ENCODE measurements around the gene STK4. TPM values are rescaled to one million over a fixed set of nuclear protein-coding genes. Genes with fewer than 3 reads are reported as not detected.

STK4 gene
- total and polyA plus RNA-seq, 4 donors = 5.4 to 41.0 (median 24.9) TPM

- ATAC-seq (ENCODE audit: low FRiP score) (no peak), DNase-seq (no peak)
- WGBS, 2 donors = 72 to 75% methylated on average over 6 of the region's 6 CpGs
- Histone ChIP-seq H3K4me1 (ENCODE audit: control insufficient read depth in 1 of 2, insufficient read depth in 2 of 2, low read length in 2 of 2) (no peaks in the 10 kb centered on the region), H3K9me3 (ENCODE audit: control insufficient read depth, low read length) (no peaks in the 10 kb centered on the region), H3K36me3 (ENCODE audit: control insufficient read depth in 1 of 2, insufficient read depth in 2 of 2, low read length in 1 of 2) (no peaks in the 10 kb centered on the region), H3K27ac (ENCODE audit: low read depth in 1 of 2, low read length in 2 of 2) (no peak overlapping the region), H3K4me3 (ENCODE audit: low read length in 2 of 2) (no peak overlapping the region), H3K27me3 (ENCODE audit: control insufficient read depth in 1 of 2, insufficient read depth in 2 of 2, low read length in 1 of 2) (peaks cover 0 to 3% of the 10 kb centered on the region in 2 donors)
- intact Hi-C loops (cut with DNase I) = no loop called here
Measured at GRCh38 chr20:45101333-45101850, 135.1 kb downstream of the STK4 start.

GRCh38 chr20:45103072-45103471, 136.8 kb downstream of the STK4 start:
- H3K36me3 ChIP-seq (ENCODE audit: control insufficient read depth in 1 of 2, insufficient read depth in 2 of 2, low read length in 1 of 2) = no peaks in the 10 kb centered on the region
- no peak overlapping the region for H3K27ac ChIP-seq (ENCODE audit: low read depth in 1 of 2, low read length in 2 of 2)
- ATAC-seq (ENCODE audit: low FRiP score) (no peak), DNase-seq (no peak)
- H3K4me3 ChIP-seq (ENCODE audit: low read length in 2 of 2) = no peak overlapping the region
- 75 to 79% methylated on average over 2 of the region's 2 CpGs for WGBS, 2 donors
- H3K9me3 ChIP-seq (ENCODE audit: control insufficient read depth, low read length) = no peaks in the 10 kb centered on the region
- peaks cover 0 to 3% of the 10 kb centered on the region in 2 donors for H3K27me3 ChIP-seq (ENCODE audit: control insufficient read depth in 1 of 2, insufficient read depth in 2 of 2, low read length in 1 of 2)
- no peaks in the 10 kb centered on the region for H3K4me1 ChIP-seq (ENCODE audit: control insufficient read depth in 1 of 2, insufficient read depth in 2 of 2, low read length in 2 of 2)
- intact Hi-C loops (cut with DNase I) = no loop called here

- Histone ChIP-seq H3K27me3 (ENCODE audit: control insufficient read depth in 1 of 2, insufficient read depth in 2 of 2, low read length in 1 of 2) (no peaks in the 10 kb centered on the region), H3K27ac (ENCODE audit: low read depth in 1 of 2, low read length in 2 of 2) (no peak overlapping the region), H3K4me1 (ENCODE audit: control insufficient read depth in 1 of 2, insufficient read depth in 2 of 2, low read length in 2 of 2) (no peaks in the 10 kb centered on the region), H3K36me3 (ENCODE audit: control insufficient read depth in 1 of 2, insufficient read depth in 2 of 2, low read length in 1 of 2) (no peaks in the 10 kb centered on the region), H3K4me3 (ENCODE audit: low read length in 2 of 2) (no peak overlapping the region), H3K9me3 (ENCODE audit: control insufficient read depth, low read length) (no peaks in the 10 kb centered on the region)
- ATAC-seq (ENCODE audit: low FRiP score) = no peak
- WGBS, 2 donors = 35 to 37% methylated on average over 5 of the region's 5 CpGs
- DNase-seq = no peak
- intact Hi-C loops (cut with DNase I) = no loop called here
Measured at GRCh38 chr20:45104786-45105185, 138.5 kb downstream of the STK4 start.

DNA sequence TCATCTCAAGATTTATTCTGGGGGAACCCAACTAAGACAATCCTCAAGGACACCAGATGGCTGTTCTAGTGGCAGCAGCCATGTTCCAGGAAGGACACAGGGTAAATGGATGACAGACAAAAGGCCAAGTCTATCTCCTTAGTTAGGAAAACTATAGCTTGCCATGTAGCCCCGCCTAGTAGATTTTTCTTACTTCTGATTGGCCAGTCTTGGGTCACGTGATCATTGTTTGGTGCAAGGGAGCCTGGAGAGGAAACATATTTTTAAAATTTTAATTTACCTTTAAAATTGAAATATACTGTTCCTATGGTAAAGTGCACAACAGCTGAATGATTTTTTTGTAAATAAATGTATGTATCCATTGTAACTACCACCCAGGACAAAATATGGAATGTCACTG, 139.0 kb downstream of the STK4 start:
- H3K36me3 ChIP-seq (ENCODE audit: control insufficient read depth in 1 of 2, insufficient read depth in 2 of 2, low read length in 1 of 2) = no peaks in the 10 kb centered on the region
- no peaks in the 10 kb centered on the region for H3K9me3 ChIP-seq (ENCODE audit: control insufficient read depth, low read length)
- no peak overlapping the region for H3K27ac ChIP-seq (ENCODE audit: low read depth in 1 of 2, low read length in 2 of 2)
- DNase-seq (no peak), ATAC-seq (ENCODE audit: low FRiP score) (no peak)
- H3K27me3 ChIP-seq (ENCODE audit: control insufficient read depth in 1 of 2, insufficient read depth in 2 of 2, low read length in 1 of 2) = no peaks in the 10 kb centered on the region
- intact Hi-C loops (cut with DNase I) = no loop called here
- H3K4me1 ChIP-seq (ENCODE audit: control insufficient read depth in 1 of 2, insufficient read depth in 2 of 2, low read length in 2 of 2) = no peaks in the 10 kb centered on the region
- no peak overlapping the region for H3K4me3 ChIP-seq (ENCODE audit: low read length in 2 of 2)
- WGBS, 2 donors = 84 to 88% methylated on average over 2 of the region's 2 CpGs

DNA sequence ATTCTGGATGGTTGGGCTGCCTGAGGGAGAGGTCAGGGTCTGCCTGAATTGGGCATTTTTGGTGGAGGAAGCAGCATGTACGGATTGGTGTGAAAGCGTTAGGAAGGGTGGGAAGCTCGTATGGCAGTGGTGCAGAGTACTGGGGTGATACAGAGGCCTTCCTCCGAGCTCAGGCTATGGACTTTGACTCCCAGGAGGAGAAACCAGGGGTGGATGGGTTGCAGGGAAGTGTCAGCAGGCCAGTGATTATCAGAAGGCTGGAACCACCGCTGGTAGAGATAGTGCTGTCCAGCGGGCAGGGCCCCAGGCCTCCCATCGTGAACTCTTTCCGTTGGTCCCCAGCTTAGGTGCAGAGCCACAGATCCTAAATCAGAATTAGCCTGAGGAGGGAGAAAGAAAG, 143.3 kb downstream of the STK4 start:
- DNase-seq = no peak
- WGBS, 2 donors = 79 to 83% methylated on average over 8 of the region's 8 CpGs
- intact Hi-C loops (cut with DNase I) = no loop called here
- Histone ChIP-seq H3K27me3 (ENCODE audit: control insufficient read depth in 1 of 2, insufficient read depth in 2 of 2, low read length in 1 of 2) (no peaks in the 10 kb centered on the region), H3K27ac (ENCODE audit: low read depth in 1 of 2, low read length in 2 of 2) (no peak overlapping the region), H3K36me3 (ENCODE audit: control insufficient read depth in 1 of 2, insufficient read depth in 2 of 2, low read length in 1 of 2) (no peaks in the 10 kb centered on the region), H3K4me3 (ENCODE audit: low read length in 2 of 2) (no peak overlapping the region), H3K4me1 (ENCODE audit: control insufficient read depth in 1 of 2, insufficient read depth in 2 of 2, low read length in 2 of 2) (no peaks in the 10 kb centered on the region), H3K9me3 (ENCODE audit: control insufficient read depth, low read length) (no peaks in the 10 kb centered on the region)
- ATAC-seq (ENCODE audit: low FRiP score) = no peak

- 89 to 91% methylated on average over 11 of the region's 11 CpGs for WGBS, 2 donors
- DNase-seq = no peak
- H3K4me3 ChIP-seq (ENCODE audit: low read length in 2 of 2) = no peak overlapping the region
- no peaks in the 10 kb centered on the region for H3K9me3 ChIP-seq (ENCODE audit: control insufficient read depth, low read length)
- ATAC-seq (ENCODE audit: low FRiP score) = no peak
- intact Hi-C loops (cut with DNase I) = no loop called here
- no peaks in the 10 kb centered on the region for H3K4me1 ChIP-seq (ENCODE audit: control insufficient read depth in 1 of 2, insufficient read depth in 2 of 2, low read length in 2 of 2)
- no peaks in the 10 kb centered on the region for H3K36me3 ChIP-seq (ENCODE audit: control insufficient read depth in 1 of 2, insufficient read depth in 2 of 2, low read length in 1 of 2)
- no peak overlapping the region for H3K27ac ChIP-seq (ENCODE audit: low read depth in 1 of 2, low read length in 2 of 2)
- no peaks in the 10 kb centered on the region for H3K27me3 ChIP-seq (ENCODE audit: control insufficient read depth in 1 of 2, insufficient read depth in 2 of 2, low read length in 1 of 2)
Measured at GRCh38 chr20:45110301-45110700, 144.0 kb downstream of the STK4 start.

DNA sequence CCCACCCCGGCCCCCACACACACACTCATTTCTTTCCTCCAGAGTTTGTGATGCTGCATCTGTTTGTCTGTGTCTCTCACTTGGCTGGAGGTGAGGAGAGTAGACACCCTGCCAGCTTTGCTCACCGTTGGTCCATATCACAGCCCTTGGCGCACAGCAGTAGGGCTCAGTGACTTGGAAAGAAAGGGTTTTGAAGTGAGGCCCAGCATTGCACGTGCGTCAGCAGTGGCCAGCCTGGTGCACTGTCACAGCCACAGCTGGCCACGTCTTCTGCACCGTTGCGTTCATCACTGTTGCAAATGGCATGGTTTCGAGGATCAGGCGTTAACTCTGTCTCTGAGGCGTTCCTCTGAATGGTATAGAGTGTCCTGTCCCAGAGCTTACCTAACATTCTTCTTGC, 145.0 kb downstream of the STK4 start:
- intact Hi-C loops (cut with DNase I) = no loop called here
- Histone ChIP-seq H3K27me3 (ENCODE audit: control insufficient read depth in 1 of 2, insufficient read depth in 2 of 2, low read length in 1 of 2) (no peaks in the 10 kb centered on the region), H3K27ac (ENCODE audit: low read depth in 1 of 2, low read length in 2 of 2) (no peak overlapping the region), H3K4me3 (ENCODE audit: low read length in 2 of 2) (no peak overlapping the region), H3K36me3 (ENCODE audit: control insufficient read depth in 1 of 2, insufficient read depth in 2 of 2, low read length in 1 of 2) (no peaks in the 10 kb centered on the region), H3K4me1 (ENCODE audit: control insufficient read depth in 1 of 2, insufficient read depth in 2 of 2, low read length in 2 of 2) (no peaks in the 10 kb centered on the region), H3K9me3 (ENCODE audit: control insufficient read depth, low read length) (no peaks in the 10 kb centered on the region)
- ATAC-seq (ENCODE audit: low FRiP score) = no peak
- 57 to 60% methylated on average over 11 of the region's 11 CpGs for WGBS, 2 donors
- no peak for DNase-seq

GRCh38 chr20:45111799-45112471, 145.6 kb downstream of the STK4 start:
- no peak for ATAC-seq (ENCODE audit: low FRiP score)

GRCh38 chr20:45112754-45113153, 146.4 kb downstream of the STK4 start:
- no peak overlapping the region for H3K4me3 ChIP-seq (ENCODE audit: low read length in 2 of 2)
- H3K9me3 ChIP-seq (ENCODE audit: control insufficient read depth, low read length) = no peaks in the 10 kb centered on the region
- ATAC-seq (ENCODE audit: low FRiP score) (no peak), DNase-seq (no peak)
- no peaks in the 10 kb centered on the region for H3K27me3 ChIP-seq (ENCODE audit: control insufficient read depth in 1 of 2, insufficient read depth in 2 of 2, low read length in 1 of 2)
- intact Hi-C loops (cut with DNase I) = no loop called here
- H3K36me3 ChIP-seq (ENCODE audit: control insufficient read depth in 1 of 2, insufficient read depth in 2 of 2, low read length in 1 of 2) = no peaks in the 10 kb centered on the region
- no peak overlapping the region for H3K27ac ChIP-seq (ENCODE audit: low read depth in 1 of 2, low read length in 2 of 2)
- H3K4me1 ChIP-seq (ENCODE audit: control insufficient read depth in 1 of 2, insufficient read depth in 2 of 2, low read length in 2 of 2) = no peaks in the 10 kb centered on the region

More at GRCh38 chr20:45111799-45112471, 145.6 kb downstream of the STK4 start:
- no peak for DNase-seq
- no peaks in the 10 kb centered on the region for H3K27me3 ChIP-seq (ENCODE audit: control insufficient read depth in 1 of 2, insufficient read depth in 2 of 2, low read length in 1 of 2)
- 37 to 43% methylated on average over 17 of the region's 17 CpGs for WGBS, 2 donors
- no peaks in the 10 kb centered on the region for H3K36me3 ChIP-seq (ENCODE audit: control insufficient read depth in 1 of 2, insufficient read depth in 2 of 2, low read length in 1 of 2)
- no peaks in the 10 kb centered on the region for H3K4me1 ChIP-seq (ENCODE audit: control insufficient read depth in 1 of 2, insufficient read depth in 2 of 2, low read length in 2 of 2)
- no peaks in the 10 kb centered on the region for H3K9me3 ChIP-seq (ENCODE audit: control insufficient read depth, low read length)
- H3K27ac ChIP-seq (ENCODE audit: low read depth in 1 of 2, low read length in 2 of 2) = no peak overlapping the region
- H3K4me3 ChIP-seq (ENCODE audit: low read length in 2 of 2) = no peak overlapping the region
- intact Hi-C loops (cut with DNase I) = no loop called here
